Measurements from ENCODE around the gene IL32. TPM values are rescaled to one million over a fixed set of nuclear protein-coding genes. Genes with fewer than 3 reads are reported as not detected.
A peak's percentile ranks its signal among the peaks of the same experiment; 100 is the strongest.

IL32 gene
- 175 TPM for total RNA-seq
- 343 TPM for polyA plus RNA-seq
- long read RNA-seq, donor 1, transcript IL32-211 (7 exons, 1,272 nt) = major isoform, 12 of 34 reads
- long read RNA-seq, donor 1, transcript IL32-212 (6 exons, 1,198 nt) = minor isoform, 6 of 34 reads
- long read RNA-seq, donor 1, partial matches to known transcripts = 0 of 34 reads
- long read RNA-seq, donor 1, other reads (novel, unspliced or antisense) = 0 of 34 reads
- long read RNA-seq, donor 2 = 0 reads
- long read RNA-seq, donor 3, transcript IL32-201 (6 exons, 1,056 nt) = minor isoform, 54 of 696 reads
- long read RNA-seq, donor 3, transcript IL32-217 (7 exons, 674 nt) = minor isoform, 39 of 696 reads
- long read RNA-seq, donor 3, transcript IL32-212 (6 exons, 1,198 nt) = minor isoform, 71 of 696 reads
- long read RNA-seq, donor 3, transcript IL32-211 (7 exons, 1,272 nt) = major isoform, 245 of 696 reads
- long read RNA-seq, donor 3, partial matches to known transcripts = 66 of 696 reads
- long read RNA-seq, donor 3, other reads (novel, unspliced or antisense) = 56 of 696 reads
- long read RNA-seq, donor 4, transcript IL32-202 (7 exons, 1,105 nt) = minor isoform, 14 of 145 reads
- long read RNA-seq, donor 4, transcript IL32-207 (7 exons, 892 nt) = minor isoform, 11 of 145 reads
- long read RNA-seq, donor 4, transcript IL32-212 (6 exons, 1,198 nt) = minor isoform, 15 of 145 reads
- long read RNA-seq, donor 4, transcript IL32-211 (7 exons, 1,272 nt) = major isoform, 52 of 145 reads
- long read RNA-seq, donor 4, partial matches to known transcripts = 10 of 145 reads
- long read RNA-seq, donor 4, other reads (novel, unspliced or antisense) = 0 of 145 reads
- long read RNA-seq, donor 5, transcript IL32-211 (7 exons, 1,272 nt) = major isoform, 69 of 252 reads
- long read RNA-seq, donor 5, transcript IL32-201 (6 exons, 1,056 nt) = minor isoform, 25 of 252 reads
- long read RNA-seq, donor 5, transcript IL32-202 (7 exons, 1,105 nt) = minor isoform, 29 of 252 reads
- long read RNA-seq, donor 5, transcript IL32-212 (6 exons, 1,198 nt) = minor isoform, 20 of 252 reads
- long read RNA-seq, donor 5, partial matches to known transcripts = 15 of 252 reads
- long read RNA-seq, donor 5, other reads (novel, unspliced or antisense) = 8 of 252 reads
- long read RNA-seq, donor 6, transcript IL32-207 (7 exons, 892 nt) = minor isoform, 11 of 153 reads
- long read RNA-seq, donor 6, transcript IL32-211 (7 exons, 1,272 nt) = major isoform, 41 of 153 reads
- long read RNA-seq, donor 6, transcript IL32-212 (6 exons, 1,198 nt) = minor isoform, 15 of 153 reads
- long read RNA-seq, donor 6, transcript IL32-201 (6 exons, 1,056 nt) = minor isoform, 16 of 153 reads
- long read RNA-seq, donor 6, partial matches to known transcripts = 7 of 153 reads
- long read RNA-seq, donor 6, other reads (novel, unspliced or antisense) = 0 of 153 reads
- long read RNA-seq, donor 7, transcript IL32-207 (7 exons, 892 nt) = minor isoform, 14 of 204 reads
- long read RNA-seq, donor 7, transcript IL32-201 (6 exons, 1,056 nt) = minor isoform, 28 of 204 reads
- long read RNA-seq, donor 7, transcript IL32-212 (6 exons, 1,198 nt) = minor isoform, 17 of 204 reads
- long read RNA-seq, donor 7, transcript IL32-211 (7 exons, 1,272 nt) = major isoform, 75 of 204 reads
- long read RNA-seq, donor 7, partial matches to known transcripts = 6 of 204 reads
- long read RNA-seq, donor 7, other reads (novel, unspliced or antisense) = 7 of 204 reads
- long read RNA-seq, donor 8, transcript IL32-211 (7 exons, 1,272 nt) = major isoform, 56 of 122 reads
- long read RNA-seq, donor 8, transcript IL32-217 (7 exons, 674 nt) = minor isoform, 11 of 122 reads
- long read RNA-seq, donor 8, transcript IL32-212 (6 exons, 1,198 nt) = minor isoform, 9 of 122 reads
- long read RNA-seq, donor 8, transcript IL32-206 (7 exons, 920 nt) = minor isoform, 8 of 122 reads
- long read RNA-seq, donor 8, partial matches to known transcripts = 5 of 122 reads
- long read RNA-seq, donor 8, other reads (novel, unspliced or antisense) = 0 of 122 reads
- long read RNA-seq, donor 9, transcript IL32-201 (6 exons, 1,056 nt) = minor isoform, 13 of 161 reads
- long read RNA-seq, donor 9, transcript IL32-211 (7 exons, 1,272 nt) = major isoform, 68 of 161 reads
- long read RNA-seq, donor 9, transcript IL32-202 (7 exons, 1,105 nt) = minor isoform, 13 of 161 reads
- long read RNA-seq, donor 9, transcript IL32-212 (6 exons, 1,198 nt) = minor isoform, 16 of 161 reads
- long read RNA-seq, donor 9, partial matches to known transcripts = 7 of 161 reads
- long read RNA-seq, donor 9, other reads (novel, unspliced or antisense) = 0 of 161 reads
- long read RNA-seq, donor 10, transcript IL32-212 (6 exons, 1,198 nt) = minor isoform, 11 of 118 reads
- long read RNA-seq, donor 10, transcript IL32-211 (7 exons, 1,272 nt) = major isoform, 43 of 118 reads
- long read RNA-seq, donor 10, transcript IL32-201 (6 exons, 1,056 nt) = minor isoform, 13 of 118 reads
- long read RNA-seq, donor 10, transcript IL32-202 (7 exons, 1,105 nt) = minor isoform, 7 of 118 reads
- long read RNA-seq, donor 10, partial matches to known transcripts = 0 of 118 reads
- long read RNA-seq, donor 10, other reads (novel, unspliced or antisense) = 0 of 118 reads

DNA sequence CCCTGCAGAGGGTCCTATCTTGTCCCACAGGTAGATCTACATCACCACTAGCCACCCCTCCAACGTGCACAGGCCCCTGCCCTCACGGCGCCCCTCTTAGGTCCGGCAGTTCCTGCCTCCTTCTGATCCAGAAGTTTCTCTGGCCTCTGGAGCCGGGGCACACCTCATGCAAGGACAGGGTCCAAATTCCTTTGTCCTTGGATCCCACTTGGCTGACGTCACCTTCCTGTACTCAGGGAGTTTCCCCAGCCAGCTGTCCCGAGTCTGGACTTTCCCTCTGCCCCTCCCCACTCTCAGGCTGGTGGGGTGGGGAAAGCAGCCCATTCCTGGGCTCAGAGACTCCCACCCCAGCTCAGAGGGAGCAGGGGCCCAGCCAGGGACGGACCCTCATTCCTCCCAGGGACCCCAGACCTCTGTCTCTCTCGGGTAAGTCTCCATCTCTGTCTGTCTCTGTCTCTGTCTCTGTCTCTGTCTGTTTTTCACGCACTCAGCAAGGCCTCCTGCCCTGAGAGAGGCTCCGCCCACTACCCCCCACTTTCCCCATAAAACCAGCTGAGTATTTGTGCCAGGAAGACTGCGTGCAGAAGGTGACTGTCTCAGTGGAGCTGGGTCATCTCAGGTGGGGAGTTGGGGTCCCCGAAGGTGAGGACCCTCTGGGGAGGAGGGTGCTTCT lies at the start of gene IL32:
IL32 (plus strand) TSS at position 572 of the 673 bp plus-strand sequence. CDS start 172 bp downstream, outside the sequence.
- Histone ChIP-seq H3K4me3 (ENCODE audit: low read length in 2 of 2) (peak within 1 kb of the TSS; percentile 50 to 83), H3K27ac (ENCODE audit: low read depth in 1 of 2, low read length in 1 of 2) (peak within 1 kb of the TSS; percentile 51 to 64), H3K4me1 (ENCODE audit: control insufficient read depth in 2 of 2, insufficient read depth in 2 of 2, low read length in 2 of 2) (peaks cover 27 to 64% of the 10 kb centered on the region in 2 donors), H3K9me3 (ENCODE audit: control insufficient read depth in 2 of 2, insufficient read depth in 1 of 2, low read length in 1 of 2) (no peaks in the 10 kb centered on the region), H3K36me3 (ENCODE audit: control insufficient read depth in 2 of 2, insufficient read depth in 2 of 2, low read length in 1 of 2) (peaks cover 13 to 19% of the 10 kb centered on the region in 2 donors), H3K27me3 (ENCODE audit: control insufficient read depth in 2 of 2, insufficient read depth in 1 of 2, low read length in 1 of 2) (no peaks in the 10 kb centered on the region)
- 82% methylated on average over 13 of the region's 13 CpGs for WGBS
- peak in 4 of 9 donors; percentile 55 to 77 (median 70) for DNase-seq (ENCODE audit: low read depth in 6 of 9, low spot score in 9 of 9)

DNA sequence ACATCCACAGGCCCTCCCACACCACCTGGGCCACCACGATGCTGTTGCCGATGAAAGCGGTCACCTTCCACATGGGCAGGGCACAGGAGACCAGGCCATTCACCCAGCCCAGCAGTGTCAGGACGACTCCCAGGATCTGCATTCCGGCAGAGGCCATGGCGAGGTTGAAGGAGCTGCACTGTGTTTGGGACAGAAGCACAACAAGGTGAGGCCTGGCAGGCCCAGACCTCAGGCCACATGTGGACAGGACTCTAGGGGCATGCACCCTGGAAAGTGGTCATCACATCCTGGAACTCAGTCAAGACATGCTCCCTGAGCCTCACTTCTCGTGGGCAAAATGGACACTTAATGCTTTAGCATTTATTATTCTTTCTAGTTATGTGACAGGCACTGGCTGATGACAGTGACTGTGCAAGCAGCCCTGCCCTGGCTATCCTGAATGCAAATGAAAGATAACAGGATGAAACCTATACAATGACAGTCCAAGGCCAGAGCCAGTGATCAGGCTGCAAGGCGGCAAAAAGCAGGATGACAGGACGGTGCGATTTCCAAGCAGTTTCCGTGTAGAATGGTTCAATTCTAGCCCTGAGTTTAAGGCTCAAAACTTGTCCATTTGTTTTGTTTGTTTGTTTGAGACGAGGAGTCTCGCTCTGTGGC lies 49.4 kb upstream of the IL32 start:
- H3K4me1 ChIP-seq (ENCODE audit: control insufficient read depth in 2 of 2, insufficient read depth in 2 of 2, low read length in 2 of 2) = peaks cover 17 to 42% of the 10 kb centered on the region in 2 donors
- H3K4me3 ChIP-seq (ENCODE audit: low read length in 2 of 2) = no peak overlapping the region
- DNase-seq (ENCODE audit: low read depth in 6 of 9, low spot score in 9 of 9) = no peak
- H3K27me3 ChIP-seq (ENCODE audit: control insufficient read depth in 2 of 2, insufficient read depth in 1 of 2, low read length in 1 of 2) = peaks cover 50 to 94% of the 10 kb centered on the region in 2 donors
- H3K36me3 ChIP-seq (ENCODE audit: control insufficient read depth in 2 of 2, insufficient read depth in 2 of 2, low read length in 1 of 2) = no peaks in the 10 kb centered on the region
- H3K9me3 ChIP-seq (ENCODE audit: control insufficient read depth in 2 of 2, insufficient read depth in 1 of 2, low read length in 1 of 2) = peaks cover 0 to 15% of the 10 kb centered on the region in 2 donors
- 97% methylated on average over 13 of the region's 13 CpGs for WGBS
- H3K27ac ChIP-seq (ENCODE audit: low read depth in 1 of 2, low read length in 1 of 2) = no peak overlapping the region

DNA sequence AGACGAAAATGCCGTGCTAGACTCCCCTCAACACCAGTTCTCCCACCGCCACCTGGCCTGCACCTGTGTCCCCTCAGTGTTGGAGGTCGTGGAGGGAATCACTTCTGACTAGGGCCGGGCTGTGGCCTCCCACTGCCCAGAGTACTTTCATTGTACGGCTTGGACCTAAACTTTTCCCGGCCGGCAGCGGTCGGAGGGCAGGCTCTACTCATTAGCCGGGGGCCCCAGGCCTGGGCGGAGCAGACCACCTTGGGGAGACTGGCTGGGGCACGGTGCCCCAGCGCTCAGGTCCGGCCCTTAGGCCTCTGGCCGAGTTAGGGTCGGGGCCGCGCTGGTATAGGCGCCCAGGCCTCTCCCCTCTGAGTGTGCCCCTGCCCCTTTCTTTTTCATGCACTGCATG lies 48.1 kb upstream of the IL32 start:
- Histone ChIP-seq H3K27me3 (ENCODE audit: control insufficient read depth in 2 of 2, insufficient read depth in 1 of 2, low read length in 1 of 2) (peaks cover 53 to 95% of the 10 kb centered on the region in 2 donors), H3K9me3 (ENCODE audit: control insufficient read depth in 2 of 2, insufficient read depth in 1 of 2, low read length in 1 of 2) (peaks cover 0 to 12% of the 10 kb centered on the region in 2 donors), H3K27ac (ENCODE audit: low read depth in 1 of 2, low read length in 1 of 2) (no peak overlapping the region), H3K4me3 (ENCODE audit: low read length in 2 of 2) (no peak overlapping the region), H3K36me3 (ENCODE audit: control insufficient read depth in 2 of 2, insufficient read depth in 2 of 2, low read length in 1 of 2) (no peaks in the 10 kb centered on the region), H3K4me1 (ENCODE audit: control insufficient read depth in 2 of 2, insufficient read depth in 2 of 2, low read length in 2 of 2) (peaks cover 26 to 45% of the 10 kb centered on the region in 2 donors)
- 96% methylated on average over 20 of the region's 20 CpGs for WGBS
- DNase-seq (ENCODE audit: low read depth in 6 of 9, low spot score in 9 of 9) = no peak

- Histone ChIP-seq H3K9me3 (ENCODE audit: control insufficient read depth in 2 of 2, insufficient read depth in 1 of 2, low read length in 1 of 2) (peaks cover 0 to 12% of the 10 kb centered on the region in 2 donors), H3K27me3 (ENCODE audit: control insufficient read depth in 2 of 2, insufficient read depth in 1 of 2, low read length in 1 of 2) (peaks cover 50 to 94% of the 10 kb centered on the region in 2 donors), H3K4me1 (ENCODE audit: control insufficient read depth in 2 of 2, insufficient read depth in 2 of 2, low read length in 2 of 2) (peaks cover 30 to 45% of the 10 kb centered on the region in 2 donors), H3K36me3 (ENCODE audit: control insufficient read depth in 2 of 2, insufficient read depth in 2 of 2, low read length in 1 of 2) (no peaks in the 10 kb centered on the region), H3K4me3 (ENCODE audit: low read length in 2 of 2) (no peak within 1 kb of the TSS), H3K27ac (ENCODE audit: low read depth in 1 of 2, low read length in 1 of 2) (no peak within 1 kb of the TSS)
- DNase-seq (ENCODE audit: low read depth in 6 of 9, low spot score in 9 of 9) = no peak
- 24% methylated on average over 52 of the region's 52 CpGs for WGBS
Observed at GRCh38 chr16:3017794-3018506, 47.5 kb upstream of the IL32 start, which contains the start of gene CLDN6. Gene CLDN6, minus strand, starts transcription at chr16:3018183. Its CDS starts 2,162 bp downstream, at chr16:3016021.

GRCh38 chr16:3019594-3020246 lies 45.7 kb upstream of the IL32 start:
- no peak for DNase-seq (ENCODE audit: low read depth in 6 of 9, low spot score in 9 of 9)
- H3K4me3 ChIP-seq (ENCODE audit: low read length in 2 of 2) = peak overlapping the region; percentile 41 to 60
- H3K36me3 ChIP-seq (ENCODE audit: control insufficient read depth in 2 of 2, insufficient read depth in 2 of 2, low read length in 1 of 2) = no peaks in the 10 kb centered on the region
- peaks cover 0 to 12% of the 10 kb centered on the region in 2 donors for H3K9me3 ChIP-seq (ENCODE audit: control insufficient read depth in 2 of 2, insufficient read depth in 1 of 2, low read length in 1 of 2)
- 35% methylated on average over 40 of the region's 40 CpGs for whole genome bisulfite sequencing
- H3K27ac ChIP-seq (ENCODE audit: low read depth in 1 of 2, low read length in 1 of 2) = no peak overlapping the region
- H3K27me3 ChIP-seq (ENCODE audit: control insufficient read depth in 2 of 2, insufficient read depth in 1 of 2, low read length in 1 of 2) = peaks cover 42 to 76% of the 10 kb centered on the region in 2 donors
- peaks cover 38 to 57% of the 10 kb centered on the region in 2 donors for H3K4me1 ChIP-seq (ENCODE audit: control insufficient read depth in 2 of 2, insufficient read depth in 2 of 2, low read length in 2 of 2)

DNA sequence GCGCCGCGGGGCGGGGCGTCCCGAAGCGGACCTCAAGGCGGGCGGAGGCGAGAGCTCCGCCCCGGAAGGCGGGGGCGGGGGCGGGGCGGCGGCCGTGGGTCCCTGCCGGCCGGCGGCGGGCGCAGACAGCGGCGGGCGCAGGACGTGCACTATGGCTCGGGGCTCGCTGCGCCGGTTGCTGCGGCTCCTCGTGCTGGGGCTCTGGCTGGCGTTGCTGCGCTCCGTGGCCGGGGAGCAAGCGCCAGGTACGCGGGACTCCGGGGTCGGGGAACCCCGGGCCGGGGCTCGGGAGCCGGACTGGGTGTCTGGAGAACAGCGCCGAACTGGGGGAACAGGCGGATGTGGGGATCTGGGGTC lies 45.2 kb upstream of the IL32 start, which contains the start of gene TNFRSF12A:
TNFRSF12A (plus strand) TSS at position 122 of the 357 bp plus-strand sequence; CDS start at position 152, 30 bp downstream.
- Histone ChIP-seq H3K4me1 (ENCODE audit: control insufficient read depth in 2 of 2, insufficient read depth in 2 of 2, low read length in 2 of 2) (peaks cover 38 to 58% of the 10 kb centered on the region in 2 donors), H3K4me3 (ENCODE audit: low read length in 2 of 2) (peak within 1 kb of the TSS; percentile 41 to 60), H3K27me3 (ENCODE audit: control insufficient read depth in 2 of 2, insufficient read depth in 1 of 2, low read length in 1 of 2) (peaks cover 42 to 72% of the 10 kb centered on the region in 2 donors), H3K36me3 (ENCODE audit: control insufficient read depth in 2 of 2, insufficient read depth in 2 of 2, low read length in 1 of 2) (peaks cover 0 to under 1% of the 10 kb centered on the region in 2 donors), H3K9me3 (ENCODE audit: control insufficient read depth in 2 of 2, insufficient read depth in 1 of 2, low read length in 1 of 2) (peaks cover 0 to 12% of the 10 kb centered on the region in 2 donors), H3K27ac (ENCODE audit: low read depth in 1 of 2, low read length in 1 of 2) (peak within 1 kb of the TSS; percentile 7 to 87)
- WGBS = 1% methylated on average over 49 of the region's 49 CpGs
- DNase-seq (ENCODE audit: low read depth in 6 of 9, low spot score in 9 of 9) = peak in 2 of 9 donors; percentile 62 to 76

All from thymus (tissue), 14 donors.